WTC11 (cell line): ENCODE results near the gene FMN2.

Experiments used
- E2F4 ChIP-seq: sonication (generic); formaldehyde crosslinking; IDR thresholded peaks from 2 replicates; pipeline ENCODE4 v1.8.1; 2022; ENCODE audit warnings: low read depth, mild to moderate bottlenecking, moderate library complexity, missing genetic modification reagents, borderline replicate concordance
- FOXJ3 ChIP-seq: sonication (generic); formaldehyde crosslinking; IDR thresholded peaks from 2 replicates; pipeline ENCODE4 v1.9.0; 2021; ENCODE audit warnings: missing genetic modification reagents, mild to moderate bottlenecking, borderline replicate concordance
- IRF1 ChIP-seq: sonication (generic); formaldehyde crosslinking; IDR thresholded peaks from 2 replicates; pipeline ENCODE4 v1.8.0; 2023; ENCODE audit warnings: missing genetic modification reagents
- JAZF1 ChIP-seq: fragments of 250-450 bp; sonication (Bioruptor Pico); IDR thresholded peaks from 2 replicates; pipeline ENCODE4 v1.9.0; 2021; ENCODE audit warnings: moderate library complexity, mild to moderate bottlenecking, inconsistent platforms
- OVOL2 ChIP-seq: fragments of 250-450 bp; sonication (Bioruptor Pico); IDR thresholded peaks from 2 replicates; pipeline ENCODE4 v1.9.0; 2021; ENCODE audit warnings: mild to moderate bottlenecking, borderline replicate concordance
- TEAD4 ChIP-seq: sonication (generic); formaldehyde crosslinking; IDR thresholded peaks from 2 replicates; pipeline ENCODE4 v1.8.0; 2022; ENCODE audit warnings: mild to moderate bottlenecking, missing genetic modification reagents
- ZNF416 ChIP-seq: fragments of 250-450 bp; sonication (Bioruptor Pico); IDR thresholded peaks from 2 replicates; pipeline ENCODE4 v1.9.0; 2021; ENCODE audit warnings: mild to moderate bottlenecking, inconsistent platforms
- TF ChIP-seq, protein P1 (sequence below): fragments of 200-600 bp; IDR thresholded peaks from 2 replicates; pipeline ENCODE4 v1.8.0; 2022; ENCODE audit warnings: antibody characterized with exemption

DNA sequence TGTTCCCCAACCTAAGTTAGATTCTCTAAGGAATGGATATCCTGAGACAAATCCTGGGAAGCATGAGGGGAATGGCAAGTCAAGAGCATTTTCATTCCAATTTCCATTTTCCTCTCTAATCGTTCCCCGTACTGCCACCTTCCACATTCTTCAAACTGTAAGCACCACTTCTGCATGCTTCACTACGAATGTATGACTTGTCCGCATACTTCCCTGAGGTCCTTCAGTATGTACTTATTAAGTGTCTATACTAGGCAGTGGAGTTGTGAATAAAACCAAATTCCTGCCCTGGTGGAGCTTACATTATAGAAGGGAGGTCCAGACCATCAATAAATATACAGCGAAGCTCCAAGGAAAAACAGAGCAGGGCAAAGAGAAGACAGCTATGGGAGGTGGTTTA is 365.5 kb downstream of the FMN2 start:
- no peak for TF ChIP-seq TEAD4 (CRISPR knock-in tag)
- TF ChIP-seq, protein P1, sequence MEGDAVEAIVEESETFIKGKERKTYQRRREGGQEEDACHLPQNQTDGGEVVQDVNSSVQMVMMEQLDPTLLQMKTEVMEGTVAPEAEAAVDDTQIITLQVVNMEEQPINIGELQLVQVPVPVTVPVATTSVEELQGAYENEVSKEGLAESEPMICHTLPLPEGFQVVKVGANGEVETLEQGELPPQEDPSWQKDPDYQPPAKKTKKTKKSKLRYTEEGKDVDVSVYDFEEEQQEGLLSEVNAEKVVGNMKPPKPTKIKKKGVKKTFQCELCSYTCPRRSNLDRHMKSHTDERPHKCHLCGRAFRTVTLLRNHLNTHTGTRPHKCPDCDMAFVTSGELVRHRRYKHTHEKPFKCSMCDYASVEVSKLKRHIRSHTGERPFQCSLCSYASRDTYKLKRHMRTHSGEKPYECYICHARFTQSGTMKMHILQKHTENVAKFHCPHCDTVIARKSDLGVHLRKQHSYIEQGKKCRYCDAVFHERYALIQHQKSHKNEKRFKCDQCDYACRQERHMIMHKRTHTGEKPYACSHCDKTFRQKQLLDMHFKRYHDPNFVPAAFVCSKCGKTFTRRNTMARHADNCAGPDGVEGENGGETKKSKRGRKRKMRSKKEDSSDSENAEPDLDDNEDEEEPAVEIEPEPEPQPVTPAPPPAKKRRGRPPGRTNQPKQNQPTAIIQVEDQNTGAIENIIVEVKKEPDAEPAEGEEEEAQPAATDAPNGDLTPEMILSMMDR, result no peak
- TF ChIP-seq E2F4 (CRISPR knock-in tag), result no peak
- no peak for TF ChIP-seq OVOL2
- no peak for TF ChIP-seq IRF1 (CRISPR knock-in tag)
- TF ChIP-seq ZNF416, result no peak
- no peak for TF ChIP-seq JAZF1 (CRISPR knock-in tag)
- TF ChIP-seq FOXJ3 (CRISPR knock-in tag), result no peak
